Endothelial cell of umbilical vein (primary cell): ENCODE measurements around the gene PSD2. TPM values are rescaled to one million over a fixed set of nuclear protein-coding genes. Genes with fewer than 3 reads are reported as not detected.

ENCODE experiments used
- BruUV-seq: library from RNA; stranded (reverse); fragments of 400-500 nt; replicated peaks from 2 replicates; lab custom pipeline; 2021; lab: Mats Ljungman, UMichigan
- CTCF ChIA-PET: fragments of 300-600, 350-600 bp; sonication (Branson Sonifier 250); formaldehyde crosslinking; loops from one replicate; lab custom pipeline; 2021; ENCODE audit warnings: antibody characterized with exemption, inconsistent platforms; lab: Charles Lee
- POLR2A ChIA-PET: fragments of 300-600, 350-600 bp; sonication (Branson Sonifier 250); formaldehyde crosslinking; loops from one replicate; lab custom pipeline; 2021; ENCODE audit warnings: antibody characterized with exemption, inconsistent platforms; lab: Charles Lee
- DNase-seq: peaks from one replicate; pipeline ENCODE4 v3.0.0-alpha.2; 2011; ENCODE audit warnings: low read depth, low spot score
- FAIRE-seq: peaks from 2 replicates; lab custom pipeline; 2011; peaks lifted over from hg19 to GRCh38; lab: Jason Lieb, UNC
- H2AFZ ChIP-seq: 2 replicates; pipeline ENCODE4 v1.6.0; 2012; ENCODE audit warnings: low read depth, low read length, control low read depth, inconsistent platforms
- H3K27ac ChIP-seq: 2 replicates; pipeline ENCODE4 v1.5.1; 2011; ENCODE audit warnings: low read depth, mild to moderate bottlenecking, control low read depth, low read length, moderate library complexity; ENCODE audit not compliant: insufficient read depth
- H3K27me3 ChIP-seq, 2 experiments: 2 replicates each; pipeline versions ENCODE4 v1.6.0 to v1.6.1; 2011; ENCODE audit warnings: low read length in 2 of 2, mixed read lengths in 1 of 2; ENCODE audit not compliant: control insufficient read depth in 2 of 2, insufficient read depth in 2 of 2
- H3K36me3 ChIP-seq, 2 experiments: 2 replicates in 1 of 2; 3 replicates in 1 of 2; pipeline ENCODE4 v1.5.1; 2011; ENCODE audit warnings: low read length in 2 of 2, mild to moderate bottlenecking in 1 of 2, moderate library complexity in 1 of 2; ENCODE audit not compliant: control insufficient read depth in 2 of 2, insufficient read depth in 2 of 2; ENCODE audit errors: extremely low read depth in 1 of 2
- H3K4me1 ChIP-seq: 3 replicates; pipeline ENCODE4 v1.5.1; 2011; ENCODE audit warnings: mild to moderate bottlenecking, low read length; ENCODE audit not compliant: control insufficient read depth, insufficient read depth; ENCODE audit errors: extremely low read depth
- H3K4me2 ChIP-seq: 2 replicates; pipeline ENCODE4 v1.6.1; 2011; ENCODE audit warnings: low read length, control low read depth, mixed read lengths; ENCODE audit not compliant: insufficient read depth
- H3K4me3 ChIP-seq, 3 experiments: fragments of 200-600 bp in 1 of 3; sonication (generic), shearing (Covaris generic) in 1 of 3; replicated peaks in 1 of 3; 2 replicates each; pipeline ENCODE4 v1.5.1; 2011 to 2016; ENCODE audit warnings: control low read depth in 3 of 3, low read length in 3 of 3, mild to moderate bottlenecking in 2 of 3, inconsistent platforms in 1 of 3, low read depth in 1 of 3, moderate library complexity in 1 of 3; ENCODE audit not compliant: insufficient read depth in 1 of 3
- H3K79me2 ChIP-seq: 2 replicates; pipeline ENCODE4 v1.6.0; 2012; ENCODE audit warnings: low read length, inconsistent platforms; ENCODE audit not compliant: control insufficient read depth, insufficient read depth
- H3K9ac ChIP-seq: replicated peaks from 2 replicates; pipeline ENCODE3; 2011; ENCODE audit warnings: low read length, control low read depth; ENCODE audit not compliant: insufficient read depth; ENCODE audit errors: extremely low read depth
- H3K9me1 ChIP-seq: replicated peaks from 3 replicates; pipeline ENCODE4 v1.6.0; 2011; ENCODE audit warnings: mild to moderate bottlenecking, low read length; ENCODE audit not compliant: control insufficient read depth, insufficient read depth; ENCODE audit errors: extremely low read depth
- H3K9me3 ChIP-seq: replicated peaks from 2 replicates; pipeline ENCODE4 v1.5.1; 2012; ENCODE audit warnings: low read length, inconsistent platforms; ENCODE audit not compliant: control insufficient read depth, insufficient read depth
- H4K20me1 ChIP-seq: replicated peaks from 2 replicates; pipeline ENCODE3; 2011; ENCODE audit warnings: mild to moderate bottlenecking, low read length; ENCODE audit not compliant: control insufficient read depth, insufficient read depth; ENCODE audit errors: extremely low read depth
- EZH2 ChIP-seq: IDR thresholded peaks from 2 replicates; pipeline ENCODE4 v1.6.1; 2012; ENCODE audit warnings: borderline replicate concordance, low read depth, mild to moderate bottlenecking, moderate library complexity, low read length, inconsistent platforms; ENCODE audit not compliant: severe bottlenecking
- FOS ChIP-seq: IDR thresholded peaks from 2 replicates; pipeline ENCODE4 v1.6.1; 2011; ENCODE audit warnings: mild to moderate bottlenecking, low read length, moderate library complexity, borderline replicate concordance; ENCODE audit not compliant: insufficient read depth
- GATA2 ChIP-seq: IDR thresholded peaks from 2 replicates; pipeline ENCODE4 v1.7.0; 2011; ENCODE audit warnings: low read depth, mild to moderate bottlenecking, moderate library complexity, mixed read lengths, low read length; ENCODE audit not compliant: insufficient read length, insufficient read depth
- JUN ChIP-seq: IDR thresholded peaks from 2 replicates; pipeline ENCODE4 v1.6.1; 2011; ENCODE audit warnings: borderline replicate concordance, low read depth; ENCODE audit not compliant: insufficient read length, insufficient read depth
- MYC ChIP-seq: IDR thresholded peaks from one replicate; pipeline ENCODE4 v1.6.1; 2011; ENCODE audit warnings: mild to moderate bottlenecking, low read depth, low read length
- POLR2A ChIP-seq: IDR thresholded peaks from 2 replicates; pipeline ENCODE4 v1.6.1; 2012; ENCODE audit warnings: low read depth, mild to moderate bottlenecking, control low read depth, low read length
- POLR2AphosphoS5 ChIP-seq: IDR thresholded peaks from 2 replicates; pipeline ENCODE4 v1.6.1; 2012; ENCODE audit warnings: low read depth, mild to moderate bottlenecking, control low read depth, low read length, moderate library complexity; ENCODE audit not compliant: insufficient read depth
- dilution Hi-C: fragments of 300-500 bp; cut with MboI; formaldehyde crosslinking; loops from one replicate; pipeline ENCODE4 v1.15.0; 2019; ENCODE audit warnings: low sequenced_read_pairs; ENCODE audit not compliant: extremely low pct_ligation_motif_present
- intact Hi-C: fragments of 100-400 bp; cut with micrococcal nuclease; formaldehyde crosslinking; loops from one replicate; pipeline ENCODE4 v1.10.0; 2022
- polyA plus RNA-seq, 4 experiments: library from polyadenylated mRNA; depleted of rRNA in 3 of 4; stranded (reverse) in 3 of 4; unstranded in 1 of 4; fragments of >200 nt; gene quantifications; 2 replicates each; pipeline versions ENCODE4 v1.2.1 to v1.2.3, GENCODE V29; 2011 to 2012; ENCODE audit warnings: missing spikeins in 1 of 4
- total RNA-seq: library from RNA; stranded (reverse); gene quantifications from 2 replicates; pipeline ENCODE4 v1.2.3, GENCODE V29; 2021
- TF ChIP-seq, protein P1 (sequence below), 2 donors: IDR thresholded peaks; 1 replicate in 1 of 2; 2 replicates in 1 of 2; pipeline ENCODE4 v1.5.1; 2011; ENCODE audit warnings: low read length in 2 of 2, mild to moderate bottlenecking in 2 of 2, moderate library complexity in 2 of 2, control low read depth in 1 of 2, inconsistent platforms in 1 of 2, low read depth in 1 of 2; ENCODE audit not compliant: insufficient read depth in 1 of 2; ENCODE audit errors: extremely low read depth in 1 of 2

Gene PSD2
- total and polyA plus RNA-seq, 2 donors (not counting 3 experiments of a cell fraction or from before 2014, with no cell fraction given), result not detected

DNA sequence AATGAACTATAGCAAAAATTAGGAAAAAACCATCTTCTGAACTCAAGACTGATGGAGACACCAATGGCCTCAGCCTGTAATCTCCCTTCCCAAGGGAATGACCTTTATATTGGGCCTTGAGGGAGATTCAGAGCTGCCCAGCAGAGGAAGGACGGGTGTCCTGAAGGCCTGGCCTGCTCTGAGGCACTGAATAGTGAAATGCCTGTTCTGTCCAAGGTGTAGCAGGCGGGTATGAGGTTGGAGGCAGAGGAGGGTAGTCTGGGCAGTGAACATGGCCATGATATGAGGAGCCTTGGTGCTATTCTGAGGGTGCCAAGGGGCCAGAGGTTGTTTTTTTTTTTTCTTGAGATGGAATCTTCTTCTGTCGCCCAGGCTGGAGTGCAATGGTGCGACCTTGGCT, 25.0 kb downstream of the PSD2 start:
- no peaks in the 10 kb centered on the region for H3K9me1 ChIP-seq
- H3K9ac ChIP-seq, result no peak overlapping the region
- TF ChIP-seq, protein P1, sequence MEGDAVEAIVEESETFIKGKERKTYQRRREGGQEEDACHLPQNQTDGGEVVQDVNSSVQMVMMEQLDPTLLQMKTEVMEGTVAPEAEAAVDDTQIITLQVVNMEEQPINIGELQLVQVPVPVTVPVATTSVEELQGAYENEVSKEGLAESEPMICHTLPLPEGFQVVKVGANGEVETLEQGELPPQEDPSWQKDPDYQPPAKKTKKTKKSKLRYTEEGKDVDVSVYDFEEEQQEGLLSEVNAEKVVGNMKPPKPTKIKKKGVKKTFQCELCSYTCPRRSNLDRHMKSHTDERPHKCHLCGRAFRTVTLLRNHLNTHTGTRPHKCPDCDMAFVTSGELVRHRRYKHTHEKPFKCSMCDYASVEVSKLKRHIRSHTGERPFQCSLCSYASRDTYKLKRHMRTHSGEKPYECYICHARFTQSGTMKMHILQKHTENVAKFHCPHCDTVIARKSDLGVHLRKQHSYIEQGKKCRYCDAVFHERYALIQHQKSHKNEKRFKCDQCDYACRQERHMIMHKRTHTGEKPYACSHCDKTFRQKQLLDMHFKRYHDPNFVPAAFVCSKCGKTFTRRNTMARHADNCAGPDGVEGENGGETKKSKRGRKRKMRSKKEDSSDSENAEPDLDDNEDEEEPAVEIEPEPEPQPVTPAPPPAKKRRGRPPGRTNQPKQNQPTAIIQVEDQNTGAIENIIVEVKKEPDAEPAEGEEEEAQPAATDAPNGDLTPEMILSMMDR (IDR thresholded peaks at IDR 0.05; ENCODE audit: extremely low read depth in 1 of 2, insufficient read depth in 1 of 2, low read depth in 1 of 2, low read length in 2 of 2), result no peak
- TF ChIP-seq JUN (no peak), FOS (no peak), POLR2A (no peak), EZH2 (no peak), POLR2AphosphoS5 (no peak), GATA2 (no peak), MYC (no peak)
- H3K4me2 ChIP-seq, result no peak overlapping the region
- no peaks in the 10 kb centered on the region for H3K4me1 ChIP-seq
- H3K4me3 ChIP-seq, result no peak overlapping the region
- no peaks in the 10 kb centered on the region for H3K27me3 ChIP-seq
- DNase-seq, result no peak
- no peaks in the 10 kb centered on the region for H3K79me2 ChIP-seq
- intact Hi-C loops, result no loop called here
- H4K20me1 ChIP-seq, result no peaks in the 10 kb centered on the region
- no peaks in the 10 kb centered on the region for H3K9me3 ChIP-seq
- no TSS peak for BruUV-seq
- no peak overlapping the region for H2AFZ ChIP-seq
- CTCF ChIA-PET, result no interaction called here
- H3K27ac ChIP-seq, result no peak overlapping the region
- H3K36me3 ChIP-seq, result no peaks in the 10 kb centered on the region
- POLR2A ChIA-PET, result no interaction called here
- dilution Hi-C loops, result no loop called here
- FAIRE-seq, result no peak
